NCI-H2107 treated with DMSO at 0.1 percent for 48 hours (cell line): ENCODE measurements around the gene AMOT.

Experiments used
- DNase-seq: peaks from one replicate; lab custom pipeline; 2025; ENCODE audit not compliant: unreplicated experiment; lab: John Stamatoyannopoulos, UW

Gene AMOT

GRCh38 chrX:112841114-112841819 is 636 bp upstream of the AMOT start:
- DNase-seq, result peak; percentile 41

GRCh38 chrX:112839856-112840255 is 775 bp downstream of the AMOT start:
- no peak for DNase-seq

- no peak for DNase-seq
These were observed 3.1 kb downstream of the AMOT start for GRCh38 chrX:112837531-112837930.

- no peak for DNase-seq
These were observed 5.6 kb downstream of the AMOT start for GRCh38 chrX:112835019-112835418.

GRCh38 chrX:112834031-112834845 is 6.4 kb downstream of the AMOT start:
- no peak for DNase-seq

- no peak for DNase-seq
These were observed 8.0 kb downstream of the AMOT start for GRCh38 chrX:112832481-112833095.

- DNase-seq, result no peak
These were observed 10.1 kb downstream of the AMOT start for GRCh38 chrX:112830540-112830939.

- DNase-seq, result no peak
These were observed 13.2 kb downstream of the AMOT start for GRCh38 chrX:112827292-112827903.

GRCh38 chrX:112826023-112826422 is 14.6 kb downstream of the AMOT start:
- no peak for DNase-seq

GRCh38 chrX:112822892-112823291 is 17.7 kb downstream of the AMOT start:
- DNase-seq, result no peak

GRCh38 chrX:112820364-112821268 is 20.0 kb downstream of the AMOT start:
- no peak for DNase-seq

GRCh38 chrX:112819813-112820212 is 20.8 kb downstream of the AMOT start:
- no peak for DNase-seq

GRCh38 chrX:112819008-112819640 is 21.5 kb downstream of the AMOT start:
- no peak for DNase-seq

GRCh38 chrX:112818114-112819007 is 22.3 kb downstream of the AMOT start:
- DNase-seq, result no peak

- no peak for DNase-seq
These were observed 23.7 kb downstream of the AMOT start for GRCh38 chrX:112816908-112817307.

GRCh38 chrX:112814496-112814895 is 26.1 kb downstream of the AMOT start:
- no peak for DNase-seq

- no peak for DNase-seq
These were observed 27.9 kb downstream of the AMOT start for GRCh38 chrX:112812741-112813140.

GRCh38 chrX:112808651-112809195 is 31.9 kb downstream of the AMOT start:
- no peak for DNase-seq

GRCh38 chrX:112808007-112808406 is 32.6 kb downstream of the AMOT start:
- DNase-seq, result no peak
